GM19468 (cell line): Measurements from ENCODE around the gene PPBP.
"Not testable (repeated sequence)": the region's sequence is repeated elsewhere in the genome, so short reads cannot be mapped to it uniquely, and the experiment has no call there.

Experiments used
- ATAC-seq: cut with Tn5 transposase; IDR thresholded peaks from one replicate; pipeline ENCODE4 v1.9.1; 2021; ENCODE audit warnings: mild to moderate bottlenecking, moderate library complexity, moderate number of reproducible peaks; ENCODE audit not compliant: unreplicated experiment; ENCODE audit errors: extremely low read depth

Gene PPBP

GRCh38 chr4:73998040-73999011 is 10.3 kb upstream of the PPBP start, which contains the start of gene CXCL5:
CXCL5 (minus strand) TSS chr4:73998677; CDS start chr4:73998581, 96 bp downstream.
- no peak for ATAC-seq

- ATAC-seq, result no peak
These were observed 4.1 kb upstream of the PPBP start for GRCh38 chr4:73992050-73992449.

DNA sequence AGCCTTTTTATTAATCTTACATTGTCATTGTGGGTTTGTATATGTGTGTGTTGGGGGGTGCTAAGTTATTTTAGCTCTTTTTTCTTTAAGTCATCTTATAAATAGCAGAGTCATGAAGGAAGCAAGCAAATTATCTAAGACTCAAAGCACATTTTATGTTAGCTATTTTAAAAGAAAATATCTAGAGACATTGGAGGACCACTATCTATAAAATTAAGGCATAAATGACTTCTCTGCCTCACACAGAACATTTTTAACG is 3.7 kb upstream of the PPBP start:
- ATAC-seq, result no peak

- no peak for ATAC-seq
These were observed 3.2 kb upstream of the PPBP start for GRCh38 chr4:73990988-73991741.

DNA sequence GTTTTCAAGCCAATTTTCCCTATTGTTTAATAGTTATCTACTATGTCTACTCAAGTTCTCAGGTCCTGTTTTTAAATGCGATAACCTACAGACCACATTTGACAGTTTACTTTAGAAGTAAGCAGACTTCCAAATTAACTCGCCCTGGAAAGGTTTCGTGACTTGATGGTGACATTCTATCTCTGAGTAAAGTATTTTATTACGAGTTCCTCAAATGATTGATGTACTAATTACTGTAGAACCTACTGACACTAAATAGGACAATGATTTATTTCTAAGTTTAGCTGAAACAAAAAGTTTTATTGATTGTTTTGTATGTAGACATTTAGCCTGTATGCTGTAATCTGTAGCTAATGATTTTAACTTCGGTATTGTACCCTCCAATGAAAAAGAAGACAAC is 1.9 kb upstream of the PPBP start:
- no peak for ATAC-seq

GRCh38 chr4:73989031-73989430 is 1.0 kb upstream of the PPBP start:
- ATAC-seq, result no peak

GRCh38 chr4:73985528-73985852 is 2.5 kb downstream of the PPBP start:
- no peak for ATAC-seq

- no peak for ATAC-seq
These were observed 3.1 kb downstream of the PPBP start for GRCh38 chr4:73984736-73985527.

DNA sequence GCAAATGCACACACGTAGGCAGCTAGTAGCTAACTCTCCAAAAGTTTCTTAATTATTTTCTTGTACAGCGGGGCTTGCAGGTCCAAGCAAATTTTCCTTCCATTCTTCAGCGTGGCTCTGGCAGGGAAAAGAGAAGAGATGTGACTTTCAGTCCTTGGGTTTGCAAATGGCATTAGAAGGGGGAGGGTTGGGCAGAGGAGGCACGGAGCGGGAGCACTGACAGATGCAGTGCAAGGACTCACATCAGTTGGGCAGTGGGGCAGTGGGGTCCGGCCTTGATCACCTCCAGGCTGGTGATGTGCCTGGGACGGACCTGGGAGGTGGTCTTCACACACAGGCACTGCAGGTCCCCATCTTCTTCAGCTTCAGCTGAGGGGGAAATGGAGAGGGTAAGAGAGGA is 6.8 kb downstream of the PPBP start:
- not testable (repeated sequence) for ATAC-seq

DNA sequence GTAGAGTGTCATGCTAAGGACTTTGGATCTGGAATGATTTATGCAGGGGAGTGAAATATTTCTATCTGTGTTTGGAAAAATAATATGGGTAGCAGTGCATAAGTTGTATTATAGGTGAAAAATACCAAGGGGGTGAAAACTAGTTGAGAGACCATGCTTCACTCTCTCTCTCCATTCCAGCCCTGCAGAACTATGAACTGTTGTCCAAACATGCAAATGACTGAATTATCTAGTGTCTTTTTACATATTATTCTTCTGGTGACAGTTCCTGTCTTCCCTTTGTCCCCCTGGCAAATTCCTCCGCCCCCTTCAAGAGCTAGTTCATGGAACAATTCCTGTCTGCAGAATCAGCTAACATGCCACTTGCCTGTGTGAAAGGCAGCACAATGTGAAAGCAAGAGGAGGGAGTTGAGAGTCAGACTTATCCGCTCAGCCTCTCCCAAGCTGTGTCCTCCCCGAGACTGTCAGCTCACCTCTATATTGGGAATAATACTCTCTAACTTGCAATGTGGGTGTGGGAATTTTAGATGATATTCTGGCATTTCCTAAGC is 8.5 kb downstream of the PPBP start:
- ATAC-seq, result no peak

GRCh38 chr4:73978886-73979285 is 9.1 kb downstream of the PPBP start:
- ATAC-seq, result no peak

DNA sequence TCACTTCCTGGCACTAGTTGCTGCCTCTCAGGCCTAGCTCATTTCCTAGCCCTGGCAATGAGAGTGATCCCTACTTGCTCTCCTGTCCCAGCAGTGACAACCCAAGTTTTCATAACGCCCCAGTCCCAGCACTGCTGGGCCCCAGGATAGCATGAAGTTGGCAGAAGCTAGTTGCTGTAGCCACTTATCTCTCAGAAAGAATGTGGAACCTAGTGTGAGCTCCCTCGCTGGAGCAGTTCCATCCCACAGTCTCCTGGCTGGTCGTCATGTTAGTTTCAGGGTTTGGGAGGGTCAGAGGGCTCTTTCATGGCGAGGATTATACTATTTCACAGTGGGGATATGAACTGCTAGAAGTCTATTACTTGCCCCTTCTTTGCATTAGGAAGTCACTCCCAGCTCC is 11.3 kb downstream of the PPBP start:
- no peak for ATAC-seq

DNA sequence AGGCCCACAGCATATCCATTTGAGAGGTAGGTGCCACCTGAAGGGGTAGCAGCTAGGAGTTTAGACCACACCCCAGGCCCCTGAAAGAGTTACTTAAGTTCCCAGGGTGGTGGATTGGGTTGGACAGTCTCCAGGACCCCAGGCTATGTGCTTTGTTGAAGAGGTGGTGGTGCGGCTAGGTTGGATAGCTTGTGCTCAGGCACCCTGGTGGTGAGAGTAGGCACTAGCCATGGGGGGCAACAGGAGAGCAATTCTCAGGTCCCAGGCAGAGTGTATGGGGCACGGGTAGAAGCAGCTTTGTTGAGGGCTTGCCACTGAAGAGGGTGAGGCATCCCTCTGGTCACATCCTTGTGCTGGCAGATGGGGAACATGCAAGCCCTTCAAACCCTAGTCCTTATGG is 11.8 kb downstream of the PPBP start:
- no peak for ATAC-seq

GRCh38 chr4:73974352-73974751 is 13.6 kb downstream of the PPBP start:
- no peak for ATAC-seq

DNA sequence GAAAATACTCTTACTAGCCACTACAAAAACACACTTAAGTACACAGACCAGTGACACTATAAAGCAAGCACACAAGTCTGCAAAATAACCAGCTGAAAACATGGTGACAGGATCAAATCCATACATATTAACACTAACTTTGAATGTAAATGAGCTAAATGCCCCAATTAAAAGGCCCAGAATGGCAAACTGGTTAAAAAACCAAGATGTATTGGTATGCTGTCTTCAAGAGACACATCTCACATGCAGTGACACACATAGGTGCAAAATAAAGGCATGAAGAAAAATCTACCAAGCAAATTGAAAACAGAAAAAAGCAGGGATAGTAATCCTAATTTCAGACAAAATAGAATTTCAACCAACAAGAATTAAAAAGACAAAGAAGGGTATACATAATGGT is 17.0 kb downstream of the PPBP start:
- ATAC-seq, result no peak

- no peak for ATAC-seq
These were observed 18.0 kb downstream of the PPBP start for GRCh38 chr4:73970011-73970410.

DNA sequence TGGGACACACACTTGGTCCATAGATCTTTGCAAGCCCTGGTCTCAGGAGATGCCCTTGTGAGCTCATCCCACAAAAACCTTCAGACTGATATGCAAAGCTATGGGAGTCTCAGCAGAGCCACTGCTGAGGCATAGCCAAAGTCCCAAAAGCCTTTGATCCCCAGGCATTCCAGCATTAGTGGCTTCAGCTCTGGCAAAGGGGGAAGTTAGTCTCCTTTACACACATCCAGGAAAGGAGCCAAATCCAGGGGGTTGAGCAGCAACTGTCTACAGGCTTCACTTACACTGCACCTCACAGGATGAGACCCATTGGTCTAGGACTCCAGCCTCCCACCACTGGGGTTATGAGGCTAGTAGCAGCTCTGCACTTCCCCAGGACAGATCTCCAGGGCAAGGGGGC is 20.1 kb downstream of the PPBP start:
- no peak for ATAC-seq

DNA sequence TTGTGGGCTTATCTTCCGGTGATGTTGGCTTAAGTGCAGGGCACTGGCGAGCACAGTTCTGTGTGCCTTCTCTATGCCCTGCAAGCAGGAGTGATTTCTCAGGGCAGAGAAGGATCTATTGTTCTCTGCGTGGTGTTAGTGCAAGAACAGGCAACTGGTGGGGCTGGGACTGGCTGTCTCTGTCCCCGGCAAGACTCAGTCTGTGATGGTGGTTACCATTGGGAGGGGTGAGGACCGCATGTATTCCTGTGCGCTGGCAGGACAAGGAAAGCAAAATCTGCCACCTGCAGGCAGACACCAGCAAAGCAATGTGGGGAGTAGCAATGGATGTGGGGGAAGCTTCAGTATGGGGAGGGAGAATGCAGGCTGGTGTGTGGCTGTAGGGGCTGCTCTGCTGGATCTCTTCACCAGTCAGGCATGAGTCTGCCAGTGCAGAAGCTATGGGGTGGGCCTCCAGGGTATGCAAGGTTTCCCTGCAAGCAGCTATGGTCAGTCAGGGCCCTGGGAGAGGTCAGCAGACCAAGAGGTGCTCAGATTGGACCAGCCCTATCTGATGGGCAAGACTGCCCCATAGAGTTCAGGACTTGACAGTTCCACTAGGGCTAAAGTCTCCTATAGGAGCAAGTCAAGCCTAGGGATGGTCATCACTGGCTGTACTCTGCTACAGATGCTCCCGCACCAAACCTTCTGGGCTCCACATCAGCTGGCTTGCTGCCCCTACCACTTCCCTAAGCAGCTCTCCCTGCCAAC is 23.0 kb downstream of the PPBP start:
- ATAC-seq, result no peak

GRCh38 chr4:73962724-73963123 is 25.3 kb downstream of the PPBP start:
- ATAC-seq, result no peak

- not testable (repeated sequence) for ATAC-seq
These were observed 28.9 kb downstream of the PPBP start for GRCh38 chr4:73959041-73959440.
